Astrocyte (in vitro differentiated cells and primary cell): ENCODE results near the gene ATRAID. TPM values are rescaled to one million over a fixed set of nuclear protein-coding genes. Genes with fewer than 3 reads are reported as not detected.
A peak's percentile ranks its signal among the peaks of the same experiment; 100 is the strongest.

ENCODE experiments used
- DNase-seq: peaks from one replicate; pipeline ENCODE4 v3.0.0-alpha.2; 2010; ENCODE audit warnings: low read depth
- FAIRE-seq: peaks from 2 replicates; lab custom pipeline; 2011; peaks lifted over from hg19 to GRCh38; lab: Jason Lieb, UNC
- H2AFZ ChIP-seq: 2 replicates; pipeline ENCODE4 v1.6.0; 2012; ENCODE audit warnings: low read depth, low read length, inconsistent platforms
- H3K27ac ChIP-seq: 2 replicates; pipeline ENCODE4 v1.5.1; 2011; ENCODE audit warnings: low read depth, low read length, inconsistent platforms
- H3K27me3 ChIP-seq: 2 replicates; pipeline ENCODE4 v1.6.0; 2011; ENCODE audit warnings: low read length, inconsistent platforms; ENCODE audit not compliant: insufficient read depth
- H3K36me3 ChIP-seq: 2 replicates; pipeline ENCODE4 v1.5.1; 2011; ENCODE audit warnings: low read length, inconsistent platforms; ENCODE audit not compliant: insufficient read depth
- H3K4me1 ChIP-seq: 2 replicates; pipeline ENCODE4 v1.5.1; 2011; ENCODE audit warnings: low read length, inconsistent platforms; ENCODE audit not compliant: insufficient read depth
- H3K4me2 ChIP-seq: 2 replicates; pipeline ENCODE4 v1.6.0; 2012; ENCODE audit warnings: low read length, inconsistent platforms
- H3K4me3 ChIP-seq: 2 replicates; pipeline ENCODE4 v1.5.1; 2011; ENCODE audit warnings: low read depth, mild to moderate bottlenecking, low read length, inconsistent platforms; ENCODE audit not compliant: insufficient read depth
- H3K79me2 ChIP-seq: 2 replicates; pipeline ENCODE4 v1.6.0; 2012; ENCODE audit warnings: mild to moderate bottlenecking, low read length, inconsistent platforms; ENCODE audit not compliant: insufficient read depth
- H3K9ac ChIP-seq: 2 replicates; pipeline ENCODE4 v1.6.0; 2012; ENCODE audit warnings: mild to moderate bottlenecking, low read length, inconsistent platforms
- H3K9me3 ChIP-seq: 2 replicates; pipeline ENCODE4 v1.5.1; 2012; ENCODE audit warnings: low read depth, mild to moderate bottlenecking, low read length, inconsistent platforms; ENCODE audit not compliant: insufficient read depth
- H4K20me1 ChIP-seq: 2 replicates; pipeline ENCODE4 v1.6.0; 2012; ENCODE audit warnings: low read length, inconsistent platforms; ENCODE audit not compliant: insufficient read depth
- H3K27ac Mint-ChIP-seq: one replicate; pipeline ENCODE4 v1.8.0; 2021; ENCODE audit warnings: mild to moderate bottlenecking, mixed read lengths; ENCODE audit not compliant: unreplicated experiment
- H3K27me3 Mint-ChIP-seq: one replicate; pipeline ENCODE4 v1.8.0; 2021; ENCODE audit warnings: low read depth, mixed read lengths; ENCODE audit not compliant: unreplicated experiment
- H3K36me3 Mint-ChIP-seq: one replicate; pipeline ENCODE4 v1.8.0; 2021; ENCODE audit warnings: low read depth, mixed read lengths; ENCODE audit not compliant: unreplicated experiment
- H3K4me1 Mint-ChIP-seq: one replicate; pipeline ENCODE4 v1.8.0; 2021; ENCODE audit warnings: low read depth, mixed read lengths; ENCODE audit not compliant: unreplicated experiment
- H3K4me3 Mint-ChIP-seq: one replicate; pipeline ENCODE4 v1.8.0; 2021; ENCODE audit warnings: mild to moderate bottlenecking, moderate library complexity, mixed read lengths; ENCODE audit not compliant: unreplicated experiment
- H3K9me3 Mint-ChIP-seq: one replicate; pipeline ENCODE4 v1.8.0; 2021; ENCODE audit warnings: mild to moderate bottlenecking, mixed read lengths; ENCODE audit not compliant: unreplicated experiment
- CTCF ChIP-seq: IDR thresholded peaks from 2 replicates; pipeline ENCODE4 v1.5.1; 2011; ENCODE audit warnings: low read depth, mild to moderate bottlenecking, inconsistent platforms, low read length, moderate library complexity; ENCODE audit not compliant: insufficient read depth
- EZH2 ChIP-seq: IDR thresholded peaks from 2 replicates; pipeline ENCODE4 v1.6.1; 2012; ENCODE audit warnings: mild to moderate bottlenecking, low read length, inconsistent platforms; ENCODE audit not compliant: insufficient read depth
- total RNA-seq: library from RNA; stranded (reverse); gene quantifications from 2 replicates; pipeline ENCODE4 v1.2.1, GENCODE V29; 2021

ATRAID gene
- total RNA-seq, 1 donor from 2014 or later = 62.9 TPM

DNA sequence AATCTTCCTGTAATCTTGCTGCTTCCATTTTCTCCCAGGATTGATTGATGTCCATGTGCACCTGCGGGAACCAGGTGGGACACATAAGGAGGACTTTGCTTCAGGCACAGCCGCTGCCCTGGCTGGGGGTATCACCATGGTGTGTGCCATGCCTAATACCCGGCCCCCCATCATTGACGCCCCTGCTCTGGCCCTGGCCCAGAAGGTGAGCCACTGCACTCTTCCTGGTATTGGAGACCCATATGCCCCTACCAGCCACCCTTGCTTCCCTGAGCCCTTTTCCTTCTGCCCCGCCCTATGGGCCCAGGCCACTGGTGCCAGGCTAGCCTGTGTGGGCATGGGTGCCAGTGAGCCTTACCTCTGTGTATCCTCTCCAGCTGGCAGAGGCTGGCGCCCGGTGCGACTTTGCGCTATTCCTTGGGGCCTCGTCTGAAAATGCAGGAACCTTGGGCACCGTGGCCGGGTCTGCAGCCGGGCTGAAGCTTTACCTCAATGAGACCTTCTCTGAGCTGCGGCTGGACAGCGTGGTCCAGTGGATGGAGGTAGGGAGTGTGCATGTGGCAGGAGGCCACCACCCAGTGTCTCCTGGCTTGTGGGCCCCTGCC, 25.6 kb downstream of the ATRAID start:
- Histone ChIP-seq H3K27me3 (no peaks in the 10 kb centered on the region), H4K20me1 (peaks cover 19% of the 10 kb centered on the region), H3K9ac (no peak overlapping the region), H3K79me2 (no peaks in the 10 kb centered on the region), H3K9me3 (no peaks in the 10 kb centered on the region), H3K36me3 (peaks cover 66% of the 10 kb centered on the region), H2AFZ (no peak overlapping the region), H3K4me3 (no peak overlapping the region), H3K4me2 (no peak overlapping the region), H3K27ac (no peak overlapping the region), H3K4me1 (no peaks in the 10 kb centered on the region)
- Mint-ChIP-seq H3K4me3 (no peak overlapping the region), H3K9me3 (no peaks in the 10 kb centered on the region), H3K27me3 (no peaks in the 10 kb centered on the region), H3K27ac (no peak overlapping the region), H3K36me3 (peaks cover 24% of the 10 kb centered on the region), H3K4me1 (no peaks in the 10 kb centered on the region)
- DNase-seq (no peak), FAIRE-seq (no peak)
- TF ChIP-seq CTCF (no peak), EZH2 (no peak)

DNA sequence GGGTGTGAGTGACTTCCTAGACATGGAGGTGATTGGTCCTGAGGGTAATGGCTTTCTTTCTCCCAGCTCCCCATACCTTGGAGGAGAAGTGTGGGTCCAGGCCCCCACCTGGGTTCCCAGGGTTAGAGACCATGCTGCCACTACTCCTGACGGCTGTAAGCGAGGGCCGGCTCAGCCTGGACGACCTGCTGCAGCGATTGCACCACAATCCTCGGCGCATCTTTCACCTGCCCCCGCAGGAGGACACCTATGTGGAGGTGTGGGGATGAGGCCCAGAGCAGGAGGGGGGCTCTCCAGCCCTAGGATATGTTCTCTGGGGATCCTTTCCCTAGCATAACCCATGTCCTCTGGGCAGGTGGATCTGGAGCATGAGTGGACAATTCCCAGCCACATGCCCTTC, 27.1 kb downstream of the ATRAID start:
- Histone ChIP-seq H2AFZ (no peak overlapping the region), H3K27ac (no peak overlapping the region), H3K4me1 (no peaks in the 10 kb centered on the region), H3K4me3 (no peak overlapping the region), H3K79me2 (no peaks in the 10 kb centered on the region), H3K9me3 (no peaks in the 10 kb centered on the region), H3K4me2 (no peak overlapping the region), H3K27me3 (no peaks in the 10 kb centered on the region), H3K9ac (no peak overlapping the region), H3K36me3 (peaks cover 62% of the 10 kb centered on the region), H4K20me1 (peaks cover 10% of the 10 kb centered on the region)
- no peak for FAIRE-seq
- no peaks in the 10 kb centered on the region for H3K4me1 Mint-ChIP-seq
- no peak overlapping the region for H3K27ac Mint-ChIP-seq
- TF ChIP-seq EZH2 = no peak
- TF ChIP-seq CTCF = no peak
- peaks cover 31% of the 10 kb centered on the region for H3K36me3 Mint-ChIP-seq
- no peak for DNase-seq
- no peaks in the 10 kb centered on the region for H3K9me3 Mint-ChIP-seq
- H3K27me3 Mint-ChIP-seq = no peaks in the 10 kb centered on the region
- no peak overlapping the region for H3K4me3 Mint-ChIP-seq

DNA sequence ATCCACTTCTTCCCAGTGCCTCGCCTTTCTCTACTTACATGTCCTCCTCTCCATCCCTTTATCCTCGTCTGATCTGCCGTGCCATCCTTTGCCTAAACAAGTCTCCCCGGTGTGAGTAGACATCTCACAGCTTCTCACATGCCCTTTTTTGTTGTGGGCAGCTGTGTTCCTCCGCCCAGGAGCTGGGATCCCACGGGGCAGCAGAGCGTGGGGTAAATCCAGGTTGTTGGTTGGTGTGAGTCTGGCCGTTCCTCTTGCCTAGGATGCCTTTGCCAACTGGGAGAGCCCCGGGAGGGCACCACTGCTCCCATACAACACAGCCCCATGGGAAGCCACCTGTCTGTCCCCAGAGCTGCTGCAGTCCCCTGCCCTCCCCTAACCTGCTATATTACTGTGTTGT, 28.6 kb downstream of the ATRAID start:
- no peak for FAIRE-seq
- H3K4me3 Mint-ChIP-seq = no peak overlapping the region

More for the DNA sequence above, 28.6 kb downstream of the ATRAID start:
- H3K4me1 Mint-ChIP-seq = no peaks in the 10 kb centered on the region
- no peaks in the 10 kb centered on the region for H3K9me3 Mint-ChIP-seq
- Histone ChIP-seq H3K4me3 (no peak overlapping the region), H3K27me3 (no peaks in the 10 kb centered on the region), H3K79me2 (no peaks in the 10 kb centered on the region), H4K20me1 (peaks cover 10% of the 10 kb centered on the region), H3K9ac (no peak overlapping the region), H3K4me1 (no peaks in the 10 kb centered on the region), H2AFZ (no peak overlapping the region), H3K27ac (no peak overlapping the region), H3K36me3 (peaks cover 58% of the 10 kb centered on the region), H3K4me2 (no peak overlapping the region), H3K9me3 (no peaks in the 10 kb centered on the region)
- TF ChIP-seq EZH2 = no peak
- TF ChIP-seq CTCF = no peak
- peaks cover 30% of the 10 kb centered on the region for H3K36me3 Mint-ChIP-seq
- no peaks in the 10 kb centered on the region for H3K27me3 Mint-ChIP-seq
- H3K27ac Mint-ChIP-seq = peak overlapping the region; percentile 19
- no peak for DNase-seq
